Fibroblast of skin of left biceps (primary cell): Measurements from ENCODE around the gene GDAP2.
"Not testable (repeated sequence)": the region's sequence is repeated elsewhere in the genome, so short reads cannot be mapped to it uniquely, and the experiment has no call there.

Source experiments
- DNase-seq, 2 experiments: peaks; one replicate each; pipeline ENCODE4 v3.0.0-alpha.2; 2013; ENCODE audit warnings: low read depth in 2 of 2

The GDAP2 gene

GRCh38 chr1:117899801-117900200, 29.6 kb downstream of the GDAP2 start:
- no peak for DNase-seq

GRCh38 chr1:117897551-117897950, 31.9 kb downstream of the GDAP2 start:
- DNase-seq: no peak

GRCh38 chr1:117895482-117896114, 33.8 kb downstream of the GDAP2 start:
- peak; percentile 58 to 70 for DNase-seq

- no peak for DNase-seq
Measured at GRCh38 chr1:117894078-117894477, 35.3 kb downstream of the GDAP2 start.

- DNase-seq: no peak
Measured at GRCh38 chr1:117892512-117892911, 36.9 kb downstream of the GDAP2 start.

GRCh38 chr1:117890452-117890851, 39.0 kb downstream of the GDAP2 start:
- no peak for DNase-seq

- DNase-seq: peak; percentile 50 to 59
Measured at GRCh38 chr1:117886101-117886795, 43.2 kb downstream of the GDAP2 start.

- DNase-seq: no peak
Measured at GRCh38 chr1:117883616-117884015, 45.8 kb downstream of the GDAP2 start.

- no peak for DNase-seq
Measured at GRCh38 chr1:117879284-117879683, 50.1 kb downstream of the GDAP2 start.

- no peak for DNase-seq
Measured at GRCh38 chr1:117877823-117878222, 51.6 kb downstream of the GDAP2 start.

- DNase-seq: no peak
Measured at GRCh38 chr1:117871013-117871412, 58.4 kb downstream of the GDAP2 start.

GRCh38 chr1:117861694-117862093, 67.7 kb downstream of the GDAP2 start:
- DNase-seq: no peak

GRCh38 chr1:117860896-117861610, 68.4 kb downstream of the GDAP2 start:
- peak; percentile 90 to 91 for DNase-seq

- DNase-seq: no peak
Measured at GRCh38 chr1:117859901-117860300, 69.5 kb downstream of the GDAP2 start.

- no peak for DNase-seq
Measured at GRCh38 chr1:117857418-117857817, 72.0 kb downstream of the GDAP2 start.

- DNase-seq: no peak
Measured at GRCh38 chr1:117852853-117853553, 76.4 kb downstream of the GDAP2 start.

- no peak for DNase-seq
Measured at GRCh38 chr1:117851687-117852086, 77.7 kb downstream of the GDAP2 start.

- DNase-seq: no peak
Measured at GRCh38 chr1:117846674-117847425, 82.6 kb downstream of the GDAP2 start.

- not testable (repeated sequence) for DNase-seq
Measured at GRCh38 chr1:117844478-117844877, 84.9 kb downstream of the GDAP2 start.

GRCh38 chr1:117843791-117844190, 85.6 kb downstream of the GDAP2 start:
- DNase-seq: no peak

- DNase-seq: no peak
Measured at GRCh38 chr1:117842408-117843170, 86.8 kb downstream of the GDAP2 start.
